HepG2 (cell line): ENCODE measurements around the gene LTB4R2. TPM values are rescaled to one million over a fixed set of nuclear protein-coding genes. Genes with fewer than 3 reads are reported as not detected.

Source experiments
- ATAC-seq: fragments of 200-7000 bp; cut with Tn5 transposase; 3 replicates; pipeline ENCODE4 v1.9.1; 2020; ENCODE audit warnings: mild to moderate bottlenecking, moderate library complexity
- BruUV-seq: library from RNA; stranded (reverse); fragments of 400-500 nt; replicated peaks from 2 replicates; lab custom pipeline; 2021; lab: Mats Ljungman, UMichigan
- CTCF ChIA-PET: fragments of 300-600 bp; formaldehyde crosslinking; extraction: SDS; loops from one replicate; lab custom pipeline; 2021; ENCODE audit warnings: low total read pairs, inconsistent platforms, low intra/inter-chr PET ratio; lab: Yijun Ruan, JAX
- POLR2A ChIA-PET: fragments of 350-600 bp; sonication (Branson Sonifier 250); formaldehyde crosslinking; loops from one replicate; lab custom pipeline; 2020; ENCODE audit warnings: antibody characterized with exemption, inconsistent platforms; lab: Yijun Ruan, JAX
- DNase-seq: peaks from one replicate; pipeline ENCODE4 v3.0.0-alpha.2; 2015; ENCODE audit warnings: low spot score
- FAIRE-seq: peaks from 3 replicates; lab custom pipeline; 2011; peaks lifted over from hg19 to GRCh38; lab: Jason Lieb, UNC
- H2AFZ ChIP-seq: one replicate; pipeline ENCODE4 v1.6.1; 2011; ENCODE audit warnings: low read length, inconsistent platforms
- H3K27ac ChIP-seq: fragments of 300-600 bp; 3 replicates; pipeline ENCODE4 v1.8.0; 2011; ENCODE audit warnings: mixed run types, mild to moderate bottlenecking, mixed read lengths, low read length, inconsistent platforms; ENCODE audit not compliant: insufficient read depth; ENCODE audit errors: extremely low read length
- H3K27me3 ChIP-seq, 2 experiments: fragments of 200-600 bp in 1 of 2; 2 replicates in 1 of 2; 3 replicates in 1 of 2; pipeline versions ENCODE4 v1.6.0 to v1.8.0; 2011; ENCODE audit warnings: low read length in 2 of 2, mild to moderate bottlenecking in 2 of 2, moderate library complexity in 2 of 2, inconsistent platforms in 1 of 2; ENCODE audit not compliant: insufficient read depth in 2 of 2, control insufficient read depth in 1 of 2
- H3K36me3 ChIP-seq, 2 experiments: fragments of 200-600 bp in 1 of 2; replicated peaks in 1 of 2; 2 replicates in 1 of 2; 3 replicates in 1 of 2; pipeline versions ENCODE4 v1.5.1 to v1.8.0; 2011; ENCODE audit warnings: low read length in 2 of 2, inconsistent platforms in 1 of 2; ENCODE audit not compliant: insufficient read depth in 2 of 2, control insufficient read depth in 1 of 2
- H3K4me1 ChIP-seq: 2 replicates; pipeline ENCODE4 v1.5.1; 2012; ENCODE audit warnings: low read length, inconsistent platforms; ENCODE audit not compliant: insufficient read depth
- H3K4me2 ChIP-seq: 2 replicates; pipeline ENCODE4 v1.6.0; 2011; ENCODE audit warnings: low read depth, low read length, inconsistent platforms
- H3K4me3 ChIP-seq, 3 experiments: fragments of 200-600 bp in 1 of 3; sonication (generic), shearing (Covaris generic) in 1 of 3; replicated peaks in 1 of 3; 2 replicates each; pipeline ENCODE4 v1.5.1; 2011 to 2016; ENCODE audit warnings: low read length in 3 of 3, inconsistent platforms in 2 of 3, low read depth in 2 of 3, mild to moderate bottlenecking in 2 of 3, control low read depth in 1 of 3, mixed read lengths in 1 of 3; ENCODE audit not compliant: insufficient read depth in 1 of 3
- H3K79me2 ChIP-seq: one replicate; pipeline ENCODE4 v1.6.1; 2011; ENCODE audit warnings: low read length, inconsistent platforms; ENCODE audit not compliant: insufficient read depth
- H3K9ac ChIP-seq: 2 replicates; pipeline ENCODE4 v1.6.0; 2011; ENCODE audit warnings: mild to moderate bottlenecking, low read depth, low read length, inconsistent platforms; ENCODE audit not compliant: insufficient read depth
- H3K9me3 ChIP-seq: 2 replicates; pipeline ENCODE4 v1.5.1; 2012; ENCODE audit warnings: mild to moderate bottlenecking, low read length
- H4K20me1 ChIP-seq: 2 replicates; pipeline ENCODE4 v1.6.0; 2011; ENCODE audit warnings: inconsistent platforms, mild to moderate bottlenecking, low read length, moderate library complexity; ENCODE audit not compliant: insufficient read depth
- BRF2 ChIP-seq: sonication (generic); formaldehyde crosslinking; IDR thresholded peaks from 2 replicates; pipeline ENCODE4 v1.8.1; 2022; ENCODE audit warnings: mild to moderate bottlenecking, missing genetic modification reagents
- CSRNP2 ChIP-seq: sonication (generic); formaldehyde crosslinking; conservative IDR thresholded peaks from 2 replicates; pipeline ENCODE4 v1.8.0; 2022; ENCODE audit warnings: low read depth, missing genetic modification reagents
- KDM3A ChIP-seq: IDR thresholded peaks from 2 replicates; pipeline ENCODE4 v1.6.1; 2018; ENCODE audit warnings: low read depth, missing compliant biosample characterization
- MTF1 ChIP-seq: sonication (generic); formaldehyde crosslinking; IDR thresholded peaks from 2 replicates; pipeline ENCODE4 v1.5.0; 2020; ENCODE audit warnings: missing genetic modification reagents
- PHB2 ChIP-seq: fragments of 450-650 bp; IDR thresholded peaks from 2 replicates; pipeline ENCODE4 v1.6.1; 2018; ENCODE audit not compliant: partially characterized antibody
- POLR2G ChIP-seq: fragments of 200-400 bp; formaldehyde crosslinking; IDR thresholded peaks from 2 replicates; pipeline ENCODE4 v1.6.1; 2018; ENCODE audit warnings: mild to moderate bottlenecking, low read depth, low read length, moderate library complexity
- TAF1 ChIP-seq: sonication (generic); formaldehyde crosslinking; IDR thresholded peaks from 2 replicates; pipeline ENCODE4 v1.4.0; 2020; ENCODE audit warnings: missing genetic modification reagents
- ZNF224 ChIP-seq: sonication (generic); formaldehyde crosslinking; IDR thresholded peaks from 2 replicates; pipeline ENCODE4 v1.5.0; 2020; ENCODE audit warnings: mild to moderate bottlenecking, missing genetic modification reagents
- ZNF274 ChIP-seq: sonication (generic); formaldehyde crosslinking; IDR thresholded peaks from 2 replicates; pipeline ENCODE4 v1.5.1; 2020; ENCODE audit warnings: mild to moderate bottlenecking, missing genetic modification reagents
- ZNF326 ChIP-seq: sonication (generic); formaldehyde crosslinking; IDR thresholded peaks from 2 replicates; pipeline ENCODE4 v1.4.0; 2020; ENCODE audit warnings: missing genetic modification reagents, borderline replicate concordance
- ZNF333 ChIP-seq: sonication (generic); formaldehyde crosslinking; IDR thresholded peaks from 2 replicates; pipeline ENCODE4 v1.4.0; 2020; ENCODE audit warnings: mild to moderate bottlenecking, missing genetic modification reagents, borderline replicate concordance
- ZNF678 ChIP-seq: sonication (generic); formaldehyde crosslinking; IDR thresholded peaks from 2 replicates; pipeline ENCODE4 v1.4.0; 2020; ENCODE audit warnings: mild to moderate bottlenecking, missing genetic modification reagents
- ZNF7 ChIP-seq: IDR thresholded peaks from 2 replicates; pipeline ENCODE4 v1.6.1; 2016; ENCODE audit warnings: missing biosample characterization, missing genetic modification reagents
- ZNF773 ChIP-seq: sonication (generic); formaldehyde crosslinking; IDR thresholded peaks from 2 replicates; pipeline ENCODE4 v1.4.0; 2020; ENCODE audit warnings: missing genetic modification reagents, borderline replicate concordance
- WGBS: methylation state at CpG from one replicate; pipeline ENCODE4 v1.1.6; 2017; ENCODE audit warnings: low lambda C conversion rate; 5-methylcytosine and 5-hydroxymethylcytosine counted together
- in situ Hi-C: cut with HindIII; loops from 2 replicates; pipeline ENCODE4 v1.10.0; 2017; ENCODE audit warnings: low pct_unique_long_range_greater_than_20kb; ENCODE audit not compliant: extremely low pct_ligation_motif_present
- intact Hi-C: fragments of 100-400 bp; cut with micrococcal nuclease; formaldehyde crosslinking; loops from one replicate; pipeline ENCODE4 v1.10.0; 2022; ENCODE audit not compliant: unreplicated experiment
- polyA plus RNA-seq, 8 experiments: library from polyadenylated mRNA; depleted of rRNA in 3 of 8; stranded (reverse) in 7 of 8; unstranded in 1 of 8; fragments of >200 nt; fragmentation: Illumina TruSeq in 4 of 8; extraction: Trizol in 4 of 8; gene quantifications; 2 replicates each; pipeline versions ENCODE4 v1.2.1 to v1.2.3, GENCODE V29; 2011 to 2016; ENCODE audit warnings: low read depth in 4 of 8, missing spikeins in 1 of 8, mixed read lengths in 1 of 8; ENCODE audit not compliant: insufficient read depth in 1 of 8
- total RNA-seq, 5 experiments: library from RNA; depleted of rRNA; stranded (reverse); fragments of >200 nt; fragmentation: Illumina TruSeq; extraction: Trizol; gene quantifications; 2 replicates each; pipeline ENCODE4 v1.2.3, GENCODE V29; 2016; ENCODE audit warnings: low read depth in 1 of 5
- TF ChIP-seq, protein P1 (sequence below): sonication (generic); formaldehyde crosslinking; IDR thresholded peaks from 2 replicates; pipeline ENCODE4 v1.5.1; 2020; ENCODE audit warnings: missing genetic modification reagents, mild to moderate bottlenecking, borderline replicate concordance
- TF ChIP-seq, protein P2 (sequence below): sonication (generic); formaldehyde crosslinking; IDR thresholded peaks from 2 replicates; pipeline ENCODE4 v1.4.0; 2020; ENCODE audit warnings: mild to moderate bottlenecking, missing genetic modification reagents
- TF ChIP-seq, protein P3 (sequence below): sonication (generic); formaldehyde crosslinking; conservative IDR thresholded peaks from 2 replicates; pipeline ENCODE4 v1.8.0; 2022; ENCODE audit warnings: mild to moderate bottlenecking, moderate library complexity, missing genetic modification reagents

LTB4R2 gene
- total and polyA plus RNA-seq, 2 of the 13 experiments (the other 11 are each of a cell fraction or from before 2014, with no cell fraction given), result 3.9 to 6.9 TPM

- WGBS, result 19% methylated on average over 7 of the region's 7 CpGs
- peak overlapping the region; percentile 41 for H3K4me2 ChIP-seq
- FAIRE-seq, result peak; percentile 67
- ChIA-PET POLR2A (interaction anchor here (1.0 kb wide), 1 partner anchor 86 kb away, joined by 3 read pairs; the partner anchor contains the start of genes CBLN3 and KHNYN), CTCF (no interaction called here)
- peaks cover 0 to 15% of the 10 kb centered on the region in 2 experiments; a peak in 1 of 5 replicates for H3K27me3 ChIP-seq
- no peaks in the 10 kb centered on the region for H3K9me3 ChIP-seq
- intact Hi-C loops, result no loop called here
- H4K20me1 ChIP-seq, result no peaks in the 10 kb centered on the region
- peak; percentile 66 for DNase-seq
- peaks cover 7% of the 10 kb centered on the region for H3K4me1 ChIP-seq
- peak; percentile 78 for ATAC-seq
- no TSS peak for BruUV-seq
- no peak overlapping the region for H3K27ac ChIP-seq
- no peak overlapping the region for H2AFZ ChIP-seq
- no peaks in the 10 kb centered on the region for H3K36me3 ChIP-seq
- in situ Hi-C loops, result no loop called here
- H3K79me2 ChIP-seq, result no peaks in the 10 kb centered on the region
- H3K4me3 ChIP-seq, result no peak overlapping the region
- H3K9ac ChIP-seq, result no peak overlapping the region
- TF ChIP-seq BRF2 (CRISPR knock-in tag) (no peak), ZNF333 (CRISPR knock-in tag) (no peak), MTF1 (CRISPR knock-in tag) (no peak), ZNF274 (CRISPR knock-in tag) (no peak), CSRNP2 (CRISPR knock-in tag) (no peak), KDM3A (no peak), PHB2 (no peak), ZNF224 (CRISPR knock-in tag) (no peak), ZNF7 (CRISPR knock-in tag) (no peak), ZNF773 (CRISPR knock-in tag) (no peak), POLR2G (no peak), ZNF678 (no peak), TAF1 (CRISPR knock-in tag) (no peak), ZNF326 (no peak)
- TF ChIP-seq, protein P1, sequence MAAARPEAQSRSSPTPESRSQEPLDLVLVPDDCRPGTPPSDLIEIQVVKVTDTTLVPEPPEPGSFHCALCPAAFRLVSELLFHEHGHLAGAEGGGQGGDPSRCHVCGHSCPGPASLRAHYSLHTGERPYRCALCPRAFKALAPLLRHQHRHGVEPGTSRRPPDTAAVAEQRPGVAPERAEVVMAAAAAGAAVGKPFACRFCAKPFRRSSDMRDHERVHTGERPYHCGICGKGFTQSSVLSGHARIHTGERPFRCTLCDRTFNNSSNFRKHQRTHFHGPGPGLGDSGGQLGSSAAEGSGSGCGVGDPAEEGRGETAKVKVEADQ (CRISPR knock-in tag), result no peak
- TF ChIP-seq, protein P2, sequence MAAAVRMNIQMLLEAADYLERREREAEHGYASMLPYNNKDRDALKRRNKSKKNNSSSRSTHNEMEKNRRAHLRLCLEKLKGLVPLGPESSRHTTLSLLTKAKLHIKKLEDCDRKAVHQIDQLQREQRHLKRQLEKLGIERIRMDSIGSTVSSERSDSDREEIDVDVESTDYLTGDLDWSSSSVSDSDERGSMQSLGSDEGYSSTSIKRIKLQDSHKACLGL (CRISPR knock-in tag), result no peak
- TF ChIP-seq, protein P3, sequence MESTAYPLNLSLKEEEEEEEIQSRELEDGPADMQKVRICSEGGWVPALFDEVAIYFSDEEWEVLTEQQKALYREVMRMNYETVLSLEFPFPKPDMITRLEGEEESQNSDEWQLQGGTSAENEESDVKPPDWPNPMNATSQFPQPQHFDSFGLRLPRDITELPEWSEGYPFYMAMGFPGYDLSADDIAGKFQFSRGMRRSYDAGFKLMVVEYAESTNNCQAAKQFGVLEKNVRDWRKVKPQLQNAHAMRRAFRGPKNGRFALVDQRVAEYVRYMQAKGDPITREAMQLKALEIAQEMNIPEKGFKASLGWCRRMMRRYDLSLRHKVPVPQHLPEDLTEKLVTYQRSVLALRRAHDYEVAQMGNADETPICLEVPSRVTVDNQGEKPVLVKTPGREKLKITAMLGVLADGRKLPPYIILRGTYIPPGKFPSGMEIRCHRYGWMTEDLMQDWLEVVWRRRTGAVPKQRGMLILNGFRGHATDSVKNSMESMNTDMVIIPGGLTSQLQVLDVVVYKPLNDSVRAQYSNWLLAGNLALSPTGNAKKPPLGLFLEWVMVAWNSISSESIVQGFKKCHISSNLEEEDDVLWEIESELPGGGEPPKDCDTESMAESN (CRISPR knock-in tag), result no peak
Observed at GRCh38 chr14:24343795-24344660, 34.1 kb downstream of the LTB4R2 start.
